Naive thymus-derived CD4-positive, alpha-beta T cell (primary cell): Measurements from ENCODE around the gene SLAMF9. TPM values are rescaled to one million over a fixed set of nuclear protein-coding genes. Genes with fewer than 3 reads are reported as not detected.

Experiments
- ATAC-seq: fragments of 150-1000 bp; cut with Tn5 transposase; 2 replicates; pipeline ENCODE4 v1.10.0; 2021; ENCODE audit warnings: mild to moderate bottlenecking, moderate library complexity
- CTCF ChIA-PET: fragments of 350-600 bp; sonication (Branson Sonifier 250); formaldehyde crosslinking; loops from one replicate; lab custom pipeline; 2021; ENCODE audit warnings: antibody characterized with exemption; lab: Charles Lee
- POLR2A ChIA-PET: fragments of 350-600 bp; sonication (Branson Sonifier 250); formaldehyde crosslinking; loops from one replicate; lab custom pipeline; 2021; ENCODE audit warnings: antibody characterized with exemption, inconsistent platforms; lab: Charles Lee
- DNase-seq, 9 donors: peaks; one replicate each; pipeline versions ENCODE4 v3.0.0 to v3.0.0-alpha.2; 2020 to 2022; ENCODE audit warnings: mixed read lengths in 1 of 9
- H3K27ac ChIP-seq: one replicate; pipeline ENCODE4 v1.7.0; 2013; ENCODE audit warnings: mild to moderate bottlenecking, low read depth, low read length, moderate library complexity
- H3K27me3 ChIP-seq, 2 donors: one replicate each; pipeline ENCODE4 v1.7.0; 2013; ENCODE audit warnings: low read length in 2 of 2, mild to moderate bottlenecking in 2 of 2, moderate library complexity in 2 of 2; ENCODE audit not compliant: control insufficient read depth in 2 of 2, insufficient read depth in 2 of 2
- H3K36me3 ChIP-seq, 3 experiments: 1 replicate in 2 of 3; 2 replicates in 1 of 3; pipeline ENCODE4 v1.7.0; 2013; ENCODE audit warnings: low read length in 3 of 3, mild to moderate bottlenecking in 3 of 3, moderate library complexity in 1 of 3; ENCODE audit not compliant: insufficient read depth in 3 of 3, control insufficient read depth in 2 of 3
- H3K4me1 ChIP-seq, 2 donors: one replicate each; pipeline ENCODE4 v1.7.0; 2013; ENCODE audit warnings: low read length in 2 of 2, mild to moderate bottlenecking in 2 of 2, moderate library complexity in 1 of 2; ENCODE audit not compliant: control insufficient read depth in 2 of 2, insufficient read depth in 2 of 2
- H3K4me3 ChIP-seq: 2 replicates; pipeline ENCODE4 v1.7.0; 2013; ENCODE audit warnings: mild to moderate bottlenecking, low read length
- H3K9me3 ChIP-seq, 3 experiments: 1 replicate in 2 of 3; 2 replicates in 1 of 3; pipeline ENCODE4 v1.7.0; 2013; ENCODE audit warnings: low read length in 3 of 3; ENCODE audit not compliant: control insufficient read depth in 2 of 3
- H3K27ac Mint-ChIP-seq, 9 donors: one replicate each; pipeline ENCODE4 v1.8.0; 2020 to 2022; ENCODE audit warnings: mixed read lengths in 9 of 9, mild to moderate bottlenecking in 8 of 9, moderate library complexity in 5 of 9, inconsistent platforms in 2 of 9
- H3K27me3 Mint-ChIP-seq, 5 donors: one replicate each; pipeline ENCODE4 v1.8.0; 2021 to 2022; ENCODE audit warnings: mixed read lengths in 5 of 5, mild to moderate bottlenecking in 1 of 5
- H3K36me3 Mint-ChIP-seq, 5 donors: one replicate each; pipeline ENCODE4 v1.8.0; 2020 to 2022; ENCODE audit warnings: mixed read lengths in 5 of 5, mild to moderate bottlenecking in 3 of 5, inconsistent platforms in 1 of 5
- H3K4me1 Mint-ChIP-seq, 7 donors: one replicate each; pipeline ENCODE4 v1.8.0; 2020 to 2022; ENCODE audit warnings: mixed read lengths in 7 of 7, mild to moderate bottlenecking in 3 of 7, inconsistent platforms in 1 of 7
- H3K4me3 Mint-ChIP-seq, 10 donors: one replicate each; pipeline ENCODE4 v1.8.0; 2020 to 2022; ENCODE audit warnings: mild to moderate bottlenecking in 10 of 10, mixed read lengths in 10 of 10, moderate library complexity in 6 of 10, inconsistent platforms in 2 of 10
- H3K9me3 Mint-ChIP-seq, 11 donors: one replicate each; pipeline ENCODE4 v1.8.0; 2020 to 2022; ENCODE audit warnings: mixed read lengths in 11 of 11, mild to moderate bottlenecking in 4 of 11, inconsistent platforms in 1 of 11, moderate library complexity in 1 of 11
- intact Hi-C, 2 donors: fragments of 100-400 bp; cut with micrococcal nuclease; formaldehyde crosslinking; loops; one replicate each; pipeline ENCODE4 v1.15.1; 2023
- polyA plus RNA-seq, 2 donors: library from polyadenylated mRNA; unstranded; fragments of 300-500 nt; fragmentation: Illumina TruSeq; gene quantifications; one replicate each; pipeline ENCODE4 v1.2.3, GENCODE V29; 2021
- total RNA-seq, 6 experiments: library from RNA in 5 of 6; stranded (reverse) in 5 of 6; gene quantifications; 1 replicate in 5 of 6; 2 replicates in 1 of 6; pipeline ENCODE4 v1.2.3 and lab custom pipeline; 2021 to 2026

The SLAMF9 gene
- total and polyA plus RNA-seq, 7 experiments from 2014 or later: not detected

- intact Hi-C loops: no loop called here
- no peaks in the 10 kb centered on the region for H3K27me3 ChIP-seq
- H3K4me1 ChIP-seq: peaks cover 21 to 27% of the 10 kb centered on the region in 2 donors
- peaks cover 4 to 49% (median 5%) of the 10 kb centered on the region in 3 experiments for H3K36me3 ChIP-seq
- Mint-ChIP-seq H3K36me3 (peaks cover 7 to 51% (median 10%) of the 10 kb centered on the region in 5 donors), H3K27me3 (no peaks in the 10 kb centered on the region), H3K4me3 (peak overlapping the region in 1 of 10 donors; percentile 26), H3K9me3 (peaks cover 0 to 4% (median 0%) of the 10 kb centered on the region in 11 donors), H3K4me1 (peaks cover 51 to 73% (median 64%) of the 10 kb centered on the region in 7 donors), H3K27ac (peak overlapping the region in 8 of 9 donors; percentile 19 to 92 (median 76))
- no peak for DNase-seq
- H3K9me3 ChIP-seq: no peaks in the 10 kb centered on the region
- ChIA-PET POLR2A (interaction anchor here (1.1 kb wide), 1 partner anchor 26 kb away, joined by 3 read pairs; no protein-coding TSS in a partner anchor), CTCF (no interaction called here)
- H3K4me3 ChIP-seq: no peak overlapping the region
- H3K27ac ChIP-seq: no peak overlapping the region
- no peak for ATAC-seq
Measured at GRCh38 chr1:159918352-159919200, 35.5 kb downstream of the SLAMF9 start.

GRCh38 chr1:159917533-159918351 is 36.3 kb downstream of the SLAMF9 start:
- H3K36me3 Mint-ChIP-seq: peaks cover 7 to 51% (median 9%) of the 10 kb centered on the region in 5 donors
- DNase-seq (no peak), ATAC-seq (no peak)
- CTCF ChIA-PET: no interaction called here
- H3K4me3 ChIP-seq: no peak overlapping the region
- H3K27ac ChIP-seq: peak overlapping the region; percentile 45
- H3K27me3 ChIP-seq: no peaks in the 10 kb centered on the region
- peaks cover 0 to 3% (median 0%) of the 10 kb centered on the region in 11 donors for H3K9me3 Mint-ChIP-seq
- H3K4me1 ChIP-seq: peaks cover 19 to 29% of the 10 kb centered on the region in 2 donors
- POLR2A ChIA-PET: interaction anchor here (1.1 kb wide), 1 partner anchor 26 kb away, joined by 3 read pairs; no protein-coding TSS in a partner anchor
- H3K4me1 Mint-ChIP-seq: peaks cover 51 to 73% (median 63%) of the 10 kb centered on the region in 7 donors
- H3K27ac Mint-ChIP-seq: peak overlapping the region; percentile 65 to 92 (median 82)
- peak overlapping the region in 2 of 10 donors; percentile 26 to 32 for H3K4me3 Mint-ChIP-seq
- peaks cover 4 to 49% (median 5%) of the 10 kb centered on the region in 3 experiments for H3K36me3 ChIP-seq
- H3K9me3 ChIP-seq: no peaks in the 10 kb centered on the region
- intact Hi-C loops: no loop called here
- no peaks in the 10 kb centered on the region for H3K27me3 Mint-ChIP-seq

GRCh38 chr1:159916242-159917051 is 37.6 kb downstream of the SLAMF9 start:
- POLR2A ChIA-PET: interaction anchor here (1.3 kb wide), 1 partner anchor 114 kb away, joined by 3 read pairs; no protein-coding TSS in a partner anchor
- Histone ChIP-seq H3K27me3 (no peaks in the 10 kb centered on the region), H3K36me3 (peaks cover 4 to 49% (median 5%) of the 10 kb centered on the region in 3 experiments), H3K27ac (peak overlapping the region; percentile 11), H3K4me1 (peaks cover 19 to 29% of the 10 kb centered on the region in 2 donors), H3K4me3 (no peak overlapping the region), H3K9me3 (no peaks in the 10 kb centered on the region)
- Mint-ChIP-seq H3K27ac (peak overlapping the region; percentile 16 to 90 (median 72)), H3K27me3 (no peaks in the 10 kb centered on the region), H3K36me3 (peaks cover 7 to 44% (median 9%) of the 10 kb centered on the region in 5 donors), H3K4me1 (peaks cover 52 to 73% (median 63%) of the 10 kb centered on the region in 7 donors), H3K4me3 (no peak overlapping the region), H3K9me3 (peaks cover 0 to 3% (median 0%) of the 10 kb centered on the region in 11 donors)
- intact Hi-C loops: no loop called here
- no peak for DNase-seq
- CTCF ChIA-PET: interaction anchor here (1.5 kb wide), 1 partner anchor 25 kb away, joined by 3 read pairs; no protein-coding TSS in a partner anchor
- ATAC-seq: no peak

- DNase-seq (no peak), ATAC-seq (no peak)
- Mint-ChIP-seq H3K4me3 (no peak overlapping the region), H3K27ac (peak overlapping the region; percentile 9 to 90 (median 70)), H3K9me3 (peaks cover 0 to 3% (median 0%) of the 10 kb centered on the region in 11 donors), H3K36me3 (peaks cover 2 to 38% (median 5%) of the 10 kb centered on the region in 5 donors), H3K27me3 (no peaks in the 10 kb centered on the region), H3K4me1 (peaks cover 52 to 73% (median 62%) of the 10 kb centered on the region in 7 donors)
- no peak overlapping the region for H3K27ac ChIP-seq
- ChIA-PET CTCF (interaction anchor here (0.7 to 1.5 kb wide), 4 partner anchors 9 to 24 kb away, joined by 3 to 6 read pairs (median 4); no protein-coding TSS in a partner anchor), POLR2A (interaction anchor here (1.2 to 1.3 kb wide), 2 partner anchors 8 to 115 kb away, joined by 3 read pairs; no protein-coding TSS in a partner anchor)
- intact Hi-C loops: no loop called here
- no peaks in the 10 kb centered on the region for H3K9me3 ChIP-seq
- no peaks in the 10 kb centered on the region for H3K27me3 ChIP-seq
- H3K4me1 ChIP-seq: peaks cover 23 to 30% of the 10 kb centered on the region in 2 donors
- peaks cover 4 to 47% (median 5%) of the 10 kb centered on the region in 3 experiments for H3K36me3 ChIP-seq
- no peak overlapping the region for H3K4me3 ChIP-seq
Measured at GRCh38 chr1:159915571-159916241, 38.3 kb downstream of the SLAMF9 start.

- ATAC-seq (no peak), DNase-seq (no peak)
- H3K27ac ChIP-seq: no peak overlapping the region
- Mint-ChIP-seq H3K36me3 (peaks cover 0 to 32% (median 4%) of the 10 kb centered on the region in 5 donors), H3K27ac (peak overlapping the region; percentile 16 to 97 (median 74)), H3K4me3 (no peak overlapping the region), H3K9me3 (peaks cover 0 to 3% (median 0%) of the 10 kb centered on the region in 11 donors), H3K4me1 (peaks cover 53 to 74% (median 65%) of the 10 kb centered on the region in 7 donors), H3K27me3 (no peaks in the 10 kb centered on the region)
- H3K36me3 ChIP-seq: peaks cover 0 to 34% (median 4%) of the 10 kb centered on the region in 3 experiments
- no peaks in the 10 kb centered on the region for H3K9me3 ChIP-seq
- intact Hi-C loops: no loop called here
- no peak overlapping the region for H3K4me3 ChIP-seq
- peaks cover 33 to 40% of the 10 kb centered on the region in 2 donors for H3K4me1 ChIP-seq
- POLR2A ChIA-PET: interaction anchor here (1.2 kb wide), 1 partner anchor 9 kb away, joined by 3 read pairs; no protein-coding TSS in a partner anchor
- no peaks in the 10 kb centered on the region for H3K27me3 ChIP-seq
- CTCF ChIA-PET: interaction anchor here (0.7 to 1.5 kb wide), 3 partner anchors 10 to 23 kb away, joined by 3 to 4 read pairs (median 3); no protein-coding TSS in a partner anchor
Measured at GRCh38 chr1:159914252-159915018, 39.6 kb downstream of the SLAMF9 start.
